Measurements from ENCODE around the gene SELENOS.

DNA sequence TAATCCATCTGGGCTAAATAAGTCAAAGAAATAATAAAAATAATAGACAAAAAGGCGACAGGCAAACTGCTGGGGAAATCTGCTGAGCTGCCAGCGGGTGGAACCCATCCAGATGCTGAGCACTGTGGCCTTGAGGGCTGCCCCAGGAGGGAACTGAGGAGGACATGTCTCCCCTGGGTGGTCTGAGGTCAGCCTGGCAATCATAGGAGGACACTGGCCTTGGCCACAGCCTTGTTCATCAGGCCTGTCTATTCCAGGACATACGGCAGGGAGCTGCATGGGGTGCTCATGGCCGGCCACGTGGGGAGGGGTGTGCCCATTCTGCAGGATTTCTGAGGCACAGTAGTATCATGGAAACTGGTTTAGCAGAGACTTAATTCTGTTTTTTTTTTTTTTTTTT lies 39.2 kb upstream of the SELENOS start:
- TF ChIP-seq ESRRG (CRISPR knock-in tag; IDR thresholded peaks at IDR 0.05), result no peak
- no peak for TF ChIP-seq CREB5 (CRISPR knock-in tag; IDR thresholded peaks at IDR 0.05; ENCODE audit: low read depth)
- TF ChIP-seq POU6F1 (CRISPR knock-in tag; IDR thresholded peaks at IDR 0.05; ENCODE audit: borderline replicate concordance, low read depth), result no peak
- no peak for TF ChIP-seq ZNF70 (CRISPR knock-in tag; IDR thresholded peaks at IDR 0.05)
- TF ChIP-seq GLIS3 (CRISPR knock-in tag; IDR thresholded peaks at IDR 0.05), result no peak
- no peak for TF ChIP-seq RARB (CRISPR knock-in tag; IDR thresholded peaks at IDR 0.05)
- TF ChIP-seq CSDC2 (CRISPR knock-in tag; IDR thresholded peaks at IDR 0.05), result no peak
